Hepatocyte (in vitro differentiated cells): Measurements from ENCODE around the gene POT1. TPM values are rescaled to one million over a fixed set of nuclear protein-coding genes. Genes with fewer than 3 reads are reported as not detected.

Experiments
- DNase-seq: peaks from one replicate; pipeline ENCODE4 v3.0.0-alpha.2; 2016; ENCODE audit warnings: low spot score
- H2AFZ ChIP-seq: fragments of 200-600 bp; sonication (generic); 2 replicates; pipeline ENCODE4 v1.6.0; 2016; ENCODE audit warnings: antibody characterized with exemption, mild to moderate bottlenecking
- H3K27ac ChIP-seq: fragments of 200-600 bp; sonication (generic); 2 replicates; pipeline ENCODE4 v1.5.1; 2016; ENCODE audit warnings: mild to moderate bottlenecking
- H3K27me3 ChIP-seq: fragments of 200-600 bp; sonication (generic); 2 replicates; pipeline ENCODE4 v1.6.1; 2016
- H3K36me3 ChIP-seq: fragments of 200-600 bp; sonication (generic); replicated peaks from 2 replicates; pipeline ENCODE4 v1.5.1; 2016; ENCODE audit warnings: low read depth; ENCODE audit not compliant: insufficient read depth
- H3K4me1 ChIP-seq: fragments of 200-600 bp; sonication (generic); 2 replicates; pipeline ENCODE4 v1.5.1; 2016; ENCODE audit warnings: mild to moderate bottlenecking, moderate library complexity; ENCODE audit not compliant: insufficient read depth
- H3K4me2 ChIP-seq: fragments of 200-600 bp; sonication (generic); 2 replicates; pipeline ENCODE4 v1.6.0; 2016
- H3K4me3 ChIP-seq: fragments of 200-600 bp; sonication (generic); 2 replicates; pipeline ENCODE4 v1.5.1; 2016; ENCODE audit warnings: mild to moderate bottlenecking
- H3K79me2 ChIP-seq: fragments of 200-600 bp; sonication (generic); 2 replicates; pipeline ENCODE4 v1.6.0; 2017; ENCODE audit warnings: mild to moderate bottlenecking
- H3K9me2 ChIP-seq: fragments of 200-600 bp; sonication (generic); replicated peaks from 2 replicates; pipeline ENCODE4 v1.6.0; 2017; ENCODE audit warnings: mild to moderate bottlenecking; ENCODE audit not compliant: insufficient read depth
- H3K9me3 ChIP-seq: fragments of 200-600 bp; sonication (generic); 2 replicates; pipeline ENCODE4 v1.5.1; 2016; ENCODE audit warnings: low read depth, mild to moderate bottlenecking
- H4K20me1 ChIP-seq: fragments of 200-600 bp; sonication (generic); 2 replicates; pipeline ENCODE4 v1.6.0; 2016; ENCODE audit warnings: mild to moderate bottlenecking; ENCODE audit not compliant: insufficient read depth, poor library complexity, severe bottlenecking
- EZH2 ChIP-seq: fragments of 200-600 bp; sonication (generic); IDR thresholded peaks from 2 replicates; pipeline ENCODE4 v1.6.1; 2016; ENCODE audit warnings: antibody characterized with exemption, mild to moderate bottlenecking, borderline replicate concordance
- EZH2phosphoT487 ChIP-seq: fragments of 200-600 bp; sonication (generic); IDR thresholded peaks from one replicate; pipeline ENCODE4 v1.6.1; 2018; ENCODE audit warnings: antibody characterized with exemption, mild to moderate bottlenecking, low read depth, moderate library complexity; ENCODE audit not compliant: unreplicated experiment, severe bottlenecking
- WGBS: methylation state at CpG from one replicate; pipeline ENCODE4 v1.1.6; 2016; ENCODE audit warnings: low lambda C conversion rate; ENCODE audit errors: missing lambda C conversion rate; 5-methylcytosine and 5-hydroxymethylcytosine counted together
- polyA plus RNA-seq: library from polyadenylated mRNA; unstranded; fragments of >200 nt; fragmentation: Nextera tagmentation; extraction: Ambion mirVana; gene quantifications from 2 replicates; pipeline ENCODE4 v1.2.1, GENCODE V29; 2016
- total RNA-seq: library from RNA; depleted of rRNA; stranded (reverse); fragments of >200 nt; gene quantifications from 2 replicates; pipeline ENCODE4 v1.2.3, GENCODE V29; 2014
- TF ChIP-seq, protein P1 (sequence below): fragments of 200-600 bp; sonication (generic); IDR thresholded peaks from 2 replicates; pipeline ENCODE4 v1.5.1; 2016; ENCODE audit warnings: antibody characterized with exemption, mild to moderate bottlenecking; ENCODE audit not compliant: poor library complexity

POT1 gene
- total and polyA plus RNA-seq, 2 experiments from 2014 or later = 7.8 to 21.2 TPM

DNA sequence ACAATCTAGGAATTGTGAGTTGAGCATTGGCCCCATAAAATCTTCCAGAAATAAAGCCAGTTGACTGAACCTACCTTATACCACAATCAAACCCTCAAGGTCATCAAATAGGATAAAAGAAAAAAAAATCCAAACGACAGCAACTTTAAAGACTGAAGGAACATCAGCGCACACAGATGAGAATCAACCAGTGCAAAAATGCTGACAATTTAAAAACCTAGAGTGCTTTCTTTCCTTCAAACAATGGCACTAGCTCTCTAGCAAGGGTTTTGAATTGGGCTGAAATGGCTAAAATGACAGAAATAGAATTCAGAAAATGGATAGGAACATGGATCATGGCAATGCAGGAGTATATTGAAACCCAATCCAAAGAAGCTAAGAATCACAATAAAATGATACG is 16.1 kb upstream of the POT1 start:
- TF ChIP-seq, protein P1, sequence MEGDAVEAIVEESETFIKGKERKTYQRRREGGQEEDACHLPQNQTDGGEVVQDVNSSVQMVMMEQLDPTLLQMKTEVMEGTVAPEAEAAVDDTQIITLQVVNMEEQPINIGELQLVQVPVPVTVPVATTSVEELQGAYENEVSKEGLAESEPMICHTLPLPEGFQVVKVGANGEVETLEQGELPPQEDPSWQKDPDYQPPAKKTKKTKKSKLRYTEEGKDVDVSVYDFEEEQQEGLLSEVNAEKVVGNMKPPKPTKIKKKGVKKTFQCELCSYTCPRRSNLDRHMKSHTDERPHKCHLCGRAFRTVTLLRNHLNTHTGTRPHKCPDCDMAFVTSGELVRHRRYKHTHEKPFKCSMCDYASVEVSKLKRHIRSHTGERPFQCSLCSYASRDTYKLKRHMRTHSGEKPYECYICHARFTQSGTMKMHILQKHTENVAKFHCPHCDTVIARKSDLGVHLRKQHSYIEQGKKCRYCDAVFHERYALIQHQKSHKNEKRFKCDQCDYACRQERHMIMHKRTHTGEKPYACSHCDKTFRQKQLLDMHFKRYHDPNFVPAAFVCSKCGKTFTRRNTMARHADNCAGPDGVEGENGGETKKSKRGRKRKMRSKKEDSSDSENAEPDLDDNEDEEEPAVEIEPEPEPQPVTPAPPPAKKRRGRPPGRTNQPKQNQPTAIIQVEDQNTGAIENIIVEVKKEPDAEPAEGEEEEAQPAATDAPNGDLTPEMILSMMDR = no peak
- no peak for TF ChIP-seq EZH2
- TF ChIP-seq EZH2phosphoT487 = no peak
- H3K4me3 ChIP-seq = no peak overlapping the region
- H3K36me3 ChIP-seq = no peaks in the 10 kb centered on the region
- H3K9me3 ChIP-seq = no peaks in the 10 kb centered on the region
- H3K27ac ChIP-seq = no peak overlapping the region
- no peaks in the 10 kb centered on the region for H4K20me1 ChIP-seq
- H3K27me3 ChIP-seq = no peaks in the 10 kb centered on the region
- no peak overlapping the region for H2AFZ ChIP-seq
- no peak overlapping the region for H3K4me2 ChIP-seq
- WGBS = 93% methylated on average over 3 of the region's 3 CpGs
- no peaks in the 10 kb centered on the region for H3K4me1 ChIP-seq
- no peaks in the 10 kb centered on the region for H3K79me2 ChIP-seq
- no peak for DNase-seq
- H3K9me2 ChIP-seq = no peaks in the 10 kb centered on the region

DNA sequence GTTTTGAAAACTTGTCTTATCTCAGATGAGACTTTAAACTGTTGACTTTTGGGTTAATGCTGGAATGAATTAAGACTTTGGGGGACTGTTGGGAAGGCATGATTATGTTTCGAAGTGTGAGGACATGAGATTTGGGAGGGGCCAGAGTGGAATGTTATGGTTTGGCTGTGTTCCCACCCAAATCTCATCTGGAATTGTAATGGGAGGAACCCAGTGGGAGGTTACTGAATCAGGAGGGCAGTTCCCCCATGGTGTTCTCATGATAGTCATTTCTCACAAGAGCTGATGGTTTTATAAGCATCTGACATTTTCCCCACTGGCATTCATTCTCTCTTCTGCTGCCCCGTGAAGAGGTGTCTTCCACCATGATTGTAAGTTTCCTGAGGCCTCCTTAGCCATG is 13.8 kb upstream of the POT1 start:
- Histone ChIP-seq H3K9me2 (no peaks in the 10 kb centered on the region), H3K4me3 (no peak overlapping the region), H2AFZ (no peak overlapping the region), H3K9me3 (no peaks in the 10 kb centered on the region), H3K79me2 (no peaks in the 10 kb centered on the region), H3K27ac (no peak overlapping the region), H3K27me3 (no peaks in the 10 kb centered on the region), H3K4me2 (no peak overlapping the region), H3K36me3 (no peaks in the 10 kb centered on the region), H3K4me1 (no peaks in the 10 kb centered on the region), H4K20me1 (no peaks in the 10 kb centered on the region)
- TF ChIP-seq, protein P1 = no peak
- TF ChIP-seq EZH2phosphoT487 (no peak), EZH2 (no peak)
- no peak for DNase-seq
- whole genome bisulfite sequencing = 81% methylated on average over 2 of the region's 2 CpGs

DNA sequence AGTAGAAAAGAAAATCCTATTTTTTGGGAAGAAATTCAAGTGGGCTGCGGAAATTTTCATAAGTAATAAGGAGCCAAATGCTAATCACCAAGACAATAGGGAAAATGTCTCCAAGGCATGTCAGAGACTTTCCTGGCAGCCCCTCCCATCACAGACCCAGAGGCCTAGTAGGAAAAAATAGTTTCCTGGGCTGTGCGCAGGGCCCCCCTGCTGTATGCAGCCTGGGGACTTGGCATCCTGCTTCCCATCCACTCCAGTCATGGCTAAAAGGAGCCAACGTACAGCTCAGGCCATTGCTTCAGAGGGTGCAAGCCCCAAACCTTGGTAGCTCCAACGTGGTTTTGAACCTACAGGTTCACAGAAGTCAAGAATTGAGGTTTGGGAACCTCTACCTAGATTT is 12.8 kb upstream of the POT1 start:
- Histone ChIP-seq H3K79me2 (no peaks in the 10 kb centered on the region), H2AFZ (no peak overlapping the region), H3K4me2 (no peak overlapping the region), H3K4me1 (no peaks in the 10 kb centered on the region), H3K27ac (no peak overlapping the region), H3K9me2 (no peaks in the 10 kb centered on the region), H4K20me1 (no peaks in the 10 kb centered on the region), H3K36me3 (no peaks in the 10 kb centered on the region), H3K27me3 (no peaks in the 10 kb centered on the region), H3K4me3 (no peak overlapping the region), H3K9me3 (no peaks in the 10 kb centered on the region)
- no peak for DNase-seq
- 86% methylated on average over 4 of the region's 4 CpGs for WGBS
- TF ChIP-seq EZH2 (no peak), EZH2phosphoT487 (no peak)
- TF ChIP-seq, protein P1 = no peak

DNA sequence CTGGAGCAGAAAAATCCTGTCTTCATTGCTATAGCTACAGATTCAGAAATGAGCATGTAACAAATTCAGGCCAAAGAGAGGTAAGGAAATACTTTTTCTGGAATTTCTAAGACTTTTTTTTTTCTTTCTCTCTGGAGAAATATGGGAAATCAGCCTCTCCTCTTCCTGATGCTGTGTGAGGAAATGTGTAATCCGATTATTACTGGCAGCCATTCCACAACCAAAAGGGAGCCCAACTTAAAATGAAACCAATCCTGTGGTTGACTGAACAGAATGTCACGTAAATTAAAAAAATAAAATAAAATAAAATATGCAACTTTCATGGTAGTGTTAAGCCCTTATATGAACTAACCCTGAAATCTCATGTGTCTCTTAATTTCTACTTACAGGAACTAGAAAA is 10.7 kb upstream of the POT1 start:
- Histone ChIP-seq H2AFZ (no peak overlapping the region), H3K4me3 (no peak overlapping the region), H3K9me3 (no peaks in the 10 kb centered on the region), H3K79me2 (no peaks in the 10 kb centered on the region), H3K27me3 (no peaks in the 10 kb centered on the region), H3K36me3 (no peaks in the 10 kb centered on the region), H4K20me1 (no peaks in the 10 kb centered on the region), H3K4me1 (no peaks in the 10 kb centered on the region), H3K27ac (no peak overlapping the region), H3K4me2 (no peak overlapping the region), H3K9me2 (no peaks in the 10 kb centered on the region)
- no peak for DNase-seq
- WGBS = 91% methylated on average over 2 of the region's 2 CpGs
- TF ChIP-seq EZH2 (no peak), EZH2phosphoT487 (no peak)
- TF ChIP-seq, protein P1 = no peak
